Chondrocyte (in vitro differentiated cells): ENCODE results near the gene TDRKH. TPM values are rescaled to one million over a fixed set of nuclear protein-coding genes. Genes with fewer than 3 reads are reported as not detected.

Experiments used
- DNase-seq: peaks from one replicate; pipeline ENCODE4 v3.0.0; 2021; ENCODE audit warnings: mixed read lengths, low spot score
- H3K27ac Mint-ChIP-seq: one replicate; pipeline ENCODE4 v1.8.0; 2021; ENCODE audit warnings: mild to moderate bottlenecking, moderate library complexity, mixed read lengths; ENCODE audit not compliant: unreplicated experiment
- H3K27me3 Mint-ChIP-seq: 2 replicates; pipeline ENCODE4 v1.8.0; 2021; ENCODE audit warnings: low read depth, mixed read lengths
- H3K36me3 Mint-ChIP-seq: 2 replicates; pipeline ENCODE4 v1.8.0; 2021; ENCODE audit warnings: low read depth, mixed read lengths
- H3K4me1 Mint-ChIP-seq: 2 replicates; pipeline ENCODE4 v1.8.0; 2021; ENCODE audit warnings: low read depth, mild to moderate bottlenecking, mixed read lengths
- H3K4me3 Mint-ChIP-seq: one replicate; pipeline ENCODE4 v1.8.0; 2021; ENCODE audit warnings: mild to moderate bottlenecking, moderate library complexity, mixed read lengths; ENCODE audit not compliant: unreplicated experiment
- H3K9me3 Mint-ChIP-seq: 2 replicates; pipeline ENCODE4 v1.8.0; 2021; ENCODE audit warnings: low read depth, mixed read lengths
- CTCF ChIP-seq: fragments of 200-600 bp; sonication (generic); IDR thresholded peaks from 2 replicates; pipeline ENCODE4 v1.5.0; 2021; ENCODE audit warnings: antibody characterized with exemption, mild to moderate bottlenecking, moderate library complexity
- total RNA-seq: library from RNA; stranded (reverse); gene quantifications from 3 replicates; pipeline ENCODE4 v1.2.1, GENCODE V29; 2021

The TDRKH gene
- total RNA-seq, 1 donor from 2014 or later: 6.8 TPM

- DNase-seq: no peak
- Mint-ChIP-seq H3K4me1 (peaks cover 19% of the 10 kb centered on the region), H3K27ac (no peak overlapping the region), H3K9me3 (no peaks in the 10 kb centered on the region), H3K27me3 (no peaks in the 10 kb centered on the region), H3K4me3 (no peak overlapping the region), H3K36me3 (peaks cover 20% of the 10 kb centered on the region)
- no peak for TF ChIP-seq CTCF
Measured at GRCh38 chr1:151760597-151761385, 29.5 kb downstream of the TDRKH start.

GRCh38 chr1:151759241-151759640 lies 31.1 kb downstream of the TDRKH start:
- TF ChIP-seq CTCF: no peak
- peaks cover 16% of the 10 kb centered on the region for H3K4me1 Mint-ChIP-seq
- H3K4me3 Mint-ChIP-seq: no peak overlapping the region
- no peaks in the 10 kb centered on the region for H3K9me3 Mint-ChIP-seq
- no peak for DNase-seq
- H3K36me3 Mint-ChIP-seq: peaks cover 20% of the 10 kb centered on the region
- H3K27me3 Mint-ChIP-seq: no peaks in the 10 kb centered on the region
- no peak overlapping the region for H3K27ac Mint-ChIP-seq

GRCh38 chr1:151756291-151756690 lies 34.0 kb downstream of the TDRKH start:
- no peak for TF ChIP-seq CTCF
- no peaks in the 10 kb centered on the region for H3K9me3 Mint-ChIP-seq
- H3K36me3 Mint-ChIP-seq: peaks cover 15% of the 10 kb centered on the region
- no peak overlapping the region for H3K27ac Mint-ChIP-seq
- H3K27me3 Mint-ChIP-seq: peaks cover 3% of the 10 kb centered on the region
- DNase-seq: no peak
- H3K4me1 Mint-ChIP-seq: no peaks in the 10 kb centered on the region
- no peak overlapping the region for H3K4me3 Mint-ChIP-seq

- Mint-ChIP-seq H3K9me3 (peaks cover 6% of the 10 kb centered on the region), H3K27me3 (peaks cover 38% of the 10 kb centered on the region), H3K4me3 (no peak overlapping the region), H3K4me1 (no peaks in the 10 kb centered on the region), H3K27ac (no peak overlapping the region), H3K36me3 (no peaks in the 10 kb centered on the region)
- DNase-seq: no peak
- TF ChIP-seq CTCF: no peak
Measured at GRCh38 chr1:151741516-151741915, 48.8 kb downstream of the TDRKH start.

- no peak overlapping the region for H3K4me3 Mint-ChIP-seq
- no peak for TF ChIP-seq CTCF
- H3K27ac Mint-ChIP-seq: no peak overlapping the region
- H3K36me3 Mint-ChIP-seq: no peaks in the 10 kb centered on the region
- DNase-seq: no peak
- peaks cover 5% of the 10 kb centered on the region for H3K4me1 Mint-ChIP-seq
- peaks cover 25% of the 10 kb centered on the region for H3K27me3 Mint-ChIP-seq
- H3K9me3 Mint-ChIP-seq: peaks cover 6% of the 10 kb centered on the region
Measured at GRCh38 chr1:151739590-151740355, 50.5 kb downstream of the TDRKH start.
